ENCODE measurements around the gene PLK3.
"Not testable (repeated sequence)": the region's sequence is repeated elsewhere in the genome, so short reads cannot be mapped to it uniquely, and the experiment has no call there.

Gene PLK3

DNA sequence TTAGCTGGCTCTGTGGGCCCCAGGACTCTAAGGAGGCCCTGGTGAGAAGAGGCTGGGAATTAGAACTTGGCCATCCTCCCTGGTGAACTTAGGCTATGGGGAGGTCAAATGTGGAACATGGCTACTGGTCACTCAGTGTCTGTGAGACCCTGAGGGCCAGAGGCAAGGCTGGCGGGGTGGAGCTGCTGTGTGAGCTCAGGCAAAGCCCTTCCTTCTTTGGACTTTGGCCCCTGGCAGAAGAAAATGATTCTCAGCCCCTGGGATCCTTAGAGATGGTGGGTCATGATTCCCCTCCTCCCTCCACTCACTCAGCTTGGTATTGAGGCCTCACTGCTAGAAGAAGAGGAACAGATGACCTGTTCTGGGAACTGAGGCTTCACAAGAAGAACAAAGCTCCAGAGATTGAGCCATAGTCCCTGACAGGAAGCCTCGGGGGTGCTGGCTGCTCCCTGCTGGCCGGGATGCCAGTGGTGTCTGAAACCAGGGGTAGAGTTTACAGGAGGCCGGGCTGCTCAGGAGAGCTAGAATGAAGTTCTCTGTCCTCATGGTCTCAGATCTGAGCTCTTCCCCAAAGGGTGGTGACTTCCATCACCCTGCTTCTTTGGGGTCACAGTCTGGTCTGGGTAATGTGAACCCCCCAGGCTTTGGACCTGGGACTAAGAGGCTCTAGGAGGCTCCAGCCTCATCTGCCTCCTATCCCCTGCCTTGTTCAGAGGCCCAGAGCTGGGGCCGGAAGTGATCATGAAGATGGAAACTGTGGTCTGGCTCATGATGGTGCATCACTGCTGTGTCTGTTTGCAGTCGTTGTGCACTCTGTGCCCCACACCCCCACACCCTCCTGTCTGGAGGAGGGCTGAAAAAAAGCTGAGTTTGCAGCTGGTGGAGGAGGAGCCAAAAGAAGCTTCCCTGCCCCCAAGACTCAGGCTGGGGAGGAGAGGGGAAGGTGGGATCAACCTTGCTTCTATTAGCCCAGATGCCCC lies 9.1 kb downstream of the PLK3 start:
- peak; percentile 70 for DNase-seq (ENCODE audit: low read depth, low spot score)

- no peak for DNase-seq (ENCODE audit: low read depth, low spot score)
Observed at GRCh38 chr1:44810101-44810761, 10.1 kb downstream of the PLK3 start.

- DNase-seq (ENCODE audit: low read depth, low spot score) = not testable (repeated sequence)
Observed at GRCh38 chr1:44810762-44811105, 10.6 kb downstream of the PLK3 start.

DNA sequence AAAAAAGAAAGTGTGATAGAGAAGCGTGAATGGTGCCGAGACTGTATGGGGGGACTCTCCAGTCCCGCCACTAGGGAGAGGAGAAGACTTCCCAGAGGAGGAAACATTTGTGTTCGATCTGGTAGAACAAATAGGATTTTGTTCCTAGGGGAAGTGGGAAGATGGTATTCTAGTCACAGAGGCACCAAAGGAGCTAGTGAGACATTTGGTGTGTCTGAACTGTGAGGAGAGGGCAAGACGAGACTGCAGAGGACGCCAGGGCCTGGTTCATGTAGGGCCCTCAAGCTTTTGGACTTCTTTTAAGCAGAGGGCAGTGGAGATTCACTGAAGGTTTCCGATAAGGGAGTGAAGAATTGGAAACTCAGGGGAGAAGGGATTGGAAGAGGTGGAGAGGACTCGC lies 11.1 kb downstream of the PLK3 start:
- no peak for DNase-seq (ENCODE audit: low read depth, low spot score)

- DNase-seq (ENCODE audit: low read depth, low spot score) = no peak
Observed at GRCh38 chr1:44812822-44813543, 12.8 kb downstream of the PLK3 start.

- not testable (repeated sequence) for DNase-seq (ENCODE audit: low read depth, low spot score)
Observed at GRCh38 chr1:44815926-44816325, 15.7 kb downstream of the PLK3 start.

DNA sequence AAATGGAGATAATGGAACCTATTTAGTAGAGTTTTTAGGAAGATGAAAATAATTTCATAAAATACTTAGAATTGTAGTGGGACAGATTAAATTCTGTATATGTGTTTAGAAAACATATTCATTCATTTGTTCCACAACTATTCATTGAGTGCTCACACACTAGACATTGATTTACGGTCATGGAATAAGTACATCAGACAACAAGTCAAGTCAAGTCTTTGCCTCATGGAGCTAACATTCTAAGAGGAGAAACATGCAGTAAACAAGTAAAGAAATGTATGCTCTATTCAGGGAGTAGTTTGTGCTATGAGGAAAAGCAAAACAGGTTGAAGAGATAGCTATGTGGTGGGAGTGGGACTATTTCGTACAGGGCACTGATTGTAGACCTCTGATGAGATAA lies 17.1 kb downstream of the PLK3 start:
- DNase-seq (ENCODE audit: low read depth, low spot score) = no peak

DNA sequence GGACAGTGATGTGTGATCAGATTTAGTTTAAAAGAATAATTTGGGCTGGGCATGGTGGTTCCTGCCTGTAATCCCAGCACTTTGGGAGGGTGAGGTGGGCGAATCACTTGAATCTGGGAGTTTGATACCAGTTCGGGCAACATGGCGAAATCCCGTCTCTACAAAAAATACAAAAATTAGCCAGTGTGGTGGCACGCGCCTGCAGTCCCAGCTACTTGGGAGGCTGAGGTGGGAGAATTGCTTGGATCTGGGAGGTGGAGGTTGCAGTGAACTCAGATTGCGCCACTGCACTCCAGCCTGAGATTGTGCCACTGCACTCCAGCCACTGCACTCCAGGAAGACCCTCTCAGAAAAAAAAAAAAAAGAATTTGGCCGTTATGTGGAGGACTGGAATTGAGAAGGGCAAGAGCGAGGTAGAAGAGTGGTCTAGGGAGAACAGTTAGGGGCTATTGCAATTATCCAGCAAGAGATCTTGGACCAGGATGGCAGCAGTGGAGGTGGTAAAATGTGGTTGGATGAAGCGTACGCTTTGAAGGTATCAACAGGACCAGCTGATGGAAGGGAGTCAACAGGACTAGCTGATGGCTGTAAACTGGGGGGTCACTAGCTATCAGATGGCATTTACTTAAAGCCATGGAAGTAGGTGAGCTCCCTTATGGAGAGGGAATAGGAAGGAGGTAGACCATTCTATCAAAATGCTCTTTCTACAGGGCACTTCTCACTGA lies 17.8 kb downstream of the PLK3 start:
- DNase-seq (ENCODE audit: low read depth, low spot score) = no peak

DNA sequence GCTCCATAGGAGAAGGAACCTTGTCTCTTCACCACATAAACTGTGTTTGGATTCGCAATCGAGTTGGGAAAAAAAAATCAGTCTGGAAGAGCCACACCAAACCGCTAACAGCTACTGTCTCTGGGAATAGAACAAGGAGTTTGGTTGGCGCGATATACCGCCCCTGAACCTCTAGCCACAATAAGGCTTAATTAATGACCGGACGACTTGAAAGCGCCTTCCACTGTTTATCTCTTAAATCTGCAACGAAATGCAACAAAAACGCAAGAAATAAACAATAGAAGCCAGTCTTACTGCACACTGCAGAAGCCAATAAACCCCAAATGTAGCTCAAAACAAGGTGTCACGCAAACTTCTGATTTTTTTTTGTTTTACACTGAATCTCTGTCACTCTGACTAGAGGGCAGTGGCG lies 19.0 kb downstream of the PLK3 start:
- DNase-seq (ENCODE audit: low read depth, low spot score) = no peak

DNA sequence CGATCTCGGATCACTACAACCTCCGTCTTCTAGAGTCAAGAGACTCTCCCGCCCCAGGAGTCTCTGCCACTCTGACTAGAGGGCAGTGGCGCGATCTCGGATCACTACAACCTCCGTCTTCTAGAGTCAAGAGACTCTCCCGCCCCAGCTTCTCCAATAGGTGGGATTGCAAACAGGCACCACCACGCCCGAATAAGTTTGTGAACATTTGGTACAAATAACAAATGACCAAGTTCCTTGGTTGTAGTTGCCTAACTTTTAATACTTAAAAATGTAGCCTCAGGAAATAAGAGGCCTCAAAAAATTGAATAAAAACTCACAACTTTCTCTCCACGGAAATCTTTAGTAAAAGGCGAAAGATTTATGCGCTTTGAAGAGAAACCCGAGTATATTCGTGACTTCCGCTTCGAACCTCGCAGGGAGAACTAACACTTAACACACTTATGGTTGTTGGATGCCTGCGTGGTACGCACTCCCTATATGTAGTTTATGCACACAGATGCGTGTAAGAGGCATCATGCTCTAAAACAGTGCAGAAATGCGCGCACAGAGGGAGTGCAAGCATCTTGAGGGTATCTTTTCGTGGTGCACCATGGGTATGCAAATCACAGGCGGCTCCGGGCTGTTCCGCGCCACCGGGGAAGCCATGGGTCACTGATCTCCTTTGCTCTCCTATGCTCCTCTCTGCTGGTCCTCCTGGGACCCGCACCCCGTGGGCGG lies 19.6 kb downstream of the PLK3 start:
- peak; percentile 62 for DNase-seq (ENCODE audit: low read depth, low spot score)

DNA sequence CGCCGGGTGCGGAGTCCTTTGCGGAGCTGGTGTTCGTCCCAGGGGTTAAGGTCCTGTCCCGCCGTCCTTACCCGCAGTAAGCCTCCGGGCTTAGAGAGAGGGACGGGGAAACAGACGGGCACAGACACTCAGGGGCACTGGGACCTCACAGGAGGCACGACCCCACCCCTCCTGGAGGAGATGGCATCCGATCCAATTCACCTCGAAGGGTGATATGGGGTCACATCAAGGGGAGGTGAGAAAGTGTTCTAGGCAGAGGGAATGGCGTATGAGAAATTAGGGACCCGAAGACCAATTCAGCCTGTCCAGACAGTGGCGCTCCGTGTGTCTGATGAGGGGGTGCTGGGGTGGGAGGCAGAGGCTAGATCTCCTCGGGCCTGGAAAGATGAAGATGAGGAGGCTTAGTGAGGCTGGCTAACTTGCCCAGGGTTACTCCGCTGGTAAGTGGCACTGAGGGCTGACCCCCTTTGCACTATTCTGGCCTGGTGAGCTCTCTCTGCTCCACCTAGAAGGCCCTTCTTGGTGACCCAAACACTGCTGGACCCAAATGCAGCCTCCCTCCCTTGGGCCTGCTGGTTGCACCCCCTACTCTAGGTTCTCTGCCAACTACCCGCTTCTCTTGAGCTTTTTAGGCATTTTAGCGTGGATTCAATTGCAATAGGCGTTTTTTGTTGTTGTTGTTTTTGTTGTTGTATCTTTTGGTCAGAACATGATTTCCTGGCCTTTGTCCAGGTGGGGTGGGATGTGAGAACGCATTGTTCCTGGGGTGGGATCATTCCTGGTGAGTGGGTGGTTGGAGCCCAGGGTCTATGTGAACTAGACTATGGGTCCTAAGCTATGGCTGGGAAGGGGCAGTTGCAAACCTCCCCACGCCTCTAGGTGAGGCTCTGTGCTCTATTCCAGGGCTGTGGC lies 20.4 kb downstream of the PLK3 start:
- no peak for DNase-seq (ENCODE audit: low read depth, low spot score)

GRCh38 chr1:44821240-44821715 lies 21.1 kb downstream of the PLK3 start:
- DNase-seq (ENCODE audit: low read depth, low spot score) = no peak

GRCh38 chr1:44822131-44822701 lies 22.0 kb downstream of the PLK3 start:
- no peak for DNase-seq (ENCODE audit: low read depth, low spot score)

DNA sequence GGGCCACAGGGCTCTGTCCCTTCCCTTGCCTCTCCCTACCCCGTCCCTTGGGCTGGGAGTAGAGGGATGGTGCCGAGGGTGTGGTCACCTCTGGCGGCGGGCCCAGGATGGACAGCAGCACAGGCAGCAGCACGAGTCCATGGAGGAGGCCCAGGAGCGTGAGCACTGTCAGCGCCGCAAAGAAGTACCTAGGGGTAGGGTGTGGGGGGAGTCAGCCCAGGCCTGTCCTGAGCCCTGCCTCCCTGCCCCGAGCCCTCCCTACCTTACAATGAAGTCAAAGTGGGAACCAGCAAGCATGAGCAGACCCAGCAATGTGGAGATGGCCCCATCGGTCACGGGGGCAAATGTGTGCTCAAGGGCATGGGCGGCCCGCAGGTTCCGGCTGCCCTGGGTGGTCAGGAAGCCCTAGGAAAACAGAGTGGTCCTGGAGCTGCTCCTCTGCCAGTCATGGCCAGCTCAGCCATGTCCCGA lies 22.8 kb downstream of the PLK3 start:
- DNase-seq (ENCODE audit: low read depth, low spot score) = no peak

DNA sequence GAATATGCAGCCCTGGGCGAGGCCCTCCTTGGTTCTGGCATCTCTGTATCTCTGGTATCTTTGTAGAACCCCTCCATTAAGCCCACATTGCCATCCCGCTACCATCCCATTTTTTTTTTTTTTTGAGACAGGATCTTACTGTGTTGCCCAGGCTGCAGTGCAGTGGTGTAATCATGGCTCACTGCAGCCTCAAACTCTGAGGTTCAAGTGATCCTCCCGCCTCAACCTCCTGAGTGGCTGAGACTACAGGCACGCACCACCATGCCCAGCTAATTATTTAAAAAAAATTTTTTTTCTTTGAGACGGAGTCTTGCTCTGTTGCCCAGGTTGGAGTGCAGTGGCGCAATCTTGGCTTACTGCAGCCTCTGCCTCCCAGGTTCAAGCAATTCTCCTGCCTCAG lies 24.2 kb downstream of the PLK3 start:
- DNase-seq (ENCODE audit: low read depth, low spot score) = not testable (repeated sequence)

DNA sequence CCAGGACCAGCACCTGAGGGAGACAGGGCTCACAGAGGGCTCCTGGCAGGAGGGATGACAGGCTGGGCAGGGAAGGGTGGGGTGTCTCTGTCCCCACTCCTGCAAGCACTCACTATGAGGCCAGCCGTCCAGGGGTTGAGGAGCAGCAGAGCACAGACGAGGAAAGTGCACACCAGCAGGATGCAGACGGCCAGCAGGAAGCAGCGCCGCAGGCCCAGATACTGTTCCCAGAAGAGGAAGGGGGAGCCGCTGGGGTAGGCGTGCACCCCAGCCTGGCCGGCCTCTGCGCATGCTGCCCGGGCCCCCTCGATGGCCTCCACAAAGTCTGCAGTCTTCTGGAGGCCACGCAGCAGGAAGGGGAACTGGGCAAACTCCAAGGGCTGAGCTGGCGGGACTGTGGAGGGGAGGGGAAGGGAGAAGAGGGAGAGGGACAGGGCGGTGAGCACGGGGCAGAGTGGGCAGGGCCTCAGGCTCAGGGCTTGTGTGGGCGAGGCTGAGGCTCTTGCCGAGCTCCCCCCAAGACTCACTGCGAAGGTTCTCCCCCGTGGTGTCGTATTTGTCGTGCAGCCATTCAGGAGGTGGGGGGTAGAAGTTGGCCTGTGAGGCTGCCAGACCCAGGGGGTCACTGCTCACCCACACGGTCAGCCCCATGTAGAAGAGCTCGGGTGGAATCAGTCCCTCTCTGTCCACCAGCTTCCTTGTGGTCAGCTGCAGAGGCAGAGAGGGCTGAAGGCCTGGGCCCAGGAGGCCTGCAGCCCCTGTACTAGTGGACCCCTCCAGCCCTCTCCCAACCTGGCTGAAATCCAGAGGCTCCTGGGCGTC lies 26.4 kb downstream of the PLK3 start:
- DNase-seq (ENCODE audit: low read depth, low spot score) = no peak

DNA sequence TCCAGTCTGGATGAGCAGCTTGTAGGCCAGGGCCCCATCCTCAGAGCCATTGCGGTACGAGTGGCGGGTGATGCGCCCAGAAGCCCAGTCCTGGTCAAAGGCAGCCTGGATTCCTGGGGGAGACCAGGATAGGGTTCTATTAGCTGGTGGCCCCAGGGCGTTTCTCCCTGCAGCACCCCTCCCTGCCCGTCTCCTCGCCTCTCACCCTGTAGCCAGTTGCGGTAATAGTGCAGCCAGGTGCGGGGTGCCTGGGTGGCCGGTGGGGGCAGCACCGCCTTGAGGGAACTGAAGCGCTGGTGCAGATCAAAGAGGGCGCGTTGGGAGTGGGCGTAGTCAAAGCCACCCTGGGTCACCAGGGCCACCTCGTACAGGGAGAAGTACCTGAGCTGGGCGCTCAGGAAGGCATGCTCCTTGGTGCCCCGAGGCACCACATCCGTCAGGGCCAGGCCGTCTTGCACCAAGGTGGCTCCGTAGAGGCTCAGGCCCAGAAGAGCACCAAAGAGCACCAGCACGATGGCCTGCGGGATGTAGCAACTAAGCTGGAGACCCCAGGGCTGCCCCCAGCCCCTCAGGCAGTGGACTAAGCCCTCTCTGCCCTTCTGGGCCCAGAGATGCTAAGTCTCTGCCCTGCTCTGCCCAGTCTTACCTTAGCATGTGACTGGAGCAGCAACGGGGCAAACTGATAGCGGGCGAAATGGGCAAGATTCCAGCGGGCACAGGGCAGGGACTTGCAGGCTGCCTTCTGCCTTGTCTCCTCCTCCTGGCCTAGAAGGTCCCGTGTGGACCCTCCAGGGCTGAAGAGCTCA lies 27.2 kb downstream of the PLK3 start:
- no peak for DNase-seq (ENCODE audit: low read depth, low spot score)
